GM19239 (cell line): ENCODE data around the gene YIF1B.
A peak's percentile ranks its signal among the peaks of the same experiment; 100 is the strongest.

Source experiments
- DNase-seq: peaks from one replicate; pipeline ENCODE4 v3.0.0; 2011; ENCODE audit warnings: low spot score; ENCODE audit not compliant: insufficient read length
- FAIRE-seq: peaks from 2 replicates; lab custom pipeline; 2011; peaks lifted over from hg19 to GRCh38; lab: Jason Lieb, UNC

YIF1B gene

DNA sequence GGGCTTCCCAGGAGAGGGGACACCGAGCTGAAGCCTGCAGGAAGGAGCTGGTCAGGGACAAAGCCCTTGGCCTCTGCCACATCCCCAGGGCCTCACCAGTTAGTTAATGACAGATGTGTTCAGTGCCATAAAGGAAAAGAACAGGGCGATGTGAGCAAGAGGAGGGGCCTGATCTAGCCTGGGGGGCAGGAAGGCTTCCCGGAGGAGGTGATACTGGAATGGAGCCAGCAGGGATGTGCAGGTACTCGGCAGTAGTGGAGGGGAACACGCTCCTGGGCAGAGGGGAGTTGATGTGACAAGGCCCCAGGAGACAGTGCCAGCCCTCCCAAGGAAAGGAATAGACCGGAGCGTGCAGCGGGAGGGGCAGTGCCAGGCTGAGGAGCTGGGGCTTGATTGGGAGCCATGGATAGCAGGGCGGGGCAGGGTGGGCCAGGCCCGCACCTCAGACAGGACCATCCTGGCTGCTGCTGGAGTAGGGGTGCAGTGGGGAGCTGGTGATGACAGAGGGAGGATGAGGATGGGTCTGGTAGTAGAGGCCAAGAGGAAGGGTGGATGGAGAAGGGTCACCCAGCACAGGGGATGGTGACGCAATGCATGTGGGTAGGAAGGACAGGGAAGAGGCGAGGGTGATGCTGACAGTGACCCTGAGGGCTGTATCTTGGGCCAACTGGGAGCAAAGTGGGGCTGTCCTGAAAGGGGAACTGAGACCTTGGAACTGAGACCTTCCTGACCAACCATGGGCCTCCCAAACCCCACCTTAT, 7.6 kb downstream of the YIF1B start:
- FAIRE-seq (no peak), DNase-seq (no peak)

GRCh38 chr19:38307597-38307996, 8.2 kb downstream of the YIF1B start:
- FAIRE-seq: no peak
- no peak for DNase-seq

GRCh38 chr19:38307076-38307475, 8.7 kb downstream of the YIF1B start:
- DNase-seq (no peak), FAIRE-seq (no peak)

DNA sequence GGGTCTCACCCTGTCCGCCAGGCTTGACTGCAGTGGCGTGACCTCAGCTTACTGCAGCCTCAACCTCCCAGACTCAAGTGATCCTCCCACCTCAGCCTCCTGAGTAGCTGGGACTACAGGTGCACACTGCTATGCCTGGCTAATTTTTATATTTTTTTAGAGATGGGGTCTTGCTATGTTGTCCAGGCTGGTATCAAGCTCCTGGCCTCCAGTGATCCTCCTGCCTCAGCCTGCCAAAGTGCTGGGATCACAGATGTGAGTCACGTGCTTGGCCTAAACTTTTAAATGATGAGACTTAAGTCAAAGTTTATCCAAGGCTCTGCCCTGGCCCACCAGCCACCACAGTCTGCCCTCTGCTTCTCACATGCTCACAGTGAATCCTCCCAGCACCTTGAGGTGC, 9.5 kb downstream of the YIF1B start:
- no peak for FAIRE-seq
- DNase-seq: no peak

DNA sequence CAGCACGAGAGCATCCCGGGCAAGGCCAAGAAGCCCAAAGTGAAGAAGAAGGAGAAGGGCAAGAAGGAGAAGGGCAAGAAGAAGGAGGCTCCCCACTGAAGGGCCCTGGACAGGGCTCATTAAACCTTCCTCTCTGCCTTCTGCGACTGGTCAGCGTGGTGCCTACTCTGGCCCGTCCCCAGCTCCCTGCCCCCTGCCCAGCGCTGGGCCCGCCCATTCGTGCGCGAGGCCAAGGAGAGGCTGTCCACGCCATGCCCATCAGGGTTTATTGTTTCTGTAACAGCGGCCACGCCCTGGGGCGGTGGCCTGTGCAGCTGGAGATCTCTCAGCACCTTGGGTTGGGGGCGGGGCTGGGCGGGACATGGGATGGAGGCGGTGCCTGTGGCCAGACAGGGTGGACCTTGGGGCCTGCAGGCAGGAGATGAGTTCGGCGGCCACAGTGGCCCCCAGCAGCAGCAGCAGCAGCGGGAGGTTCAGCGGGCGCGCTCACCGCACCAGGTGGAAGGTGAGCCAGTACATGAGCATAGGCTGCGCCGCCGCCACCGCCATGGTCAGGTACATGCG, 10.8 kb downstream of the YIF1B start:
- no peak for DNase-seq
- no peak for FAIRE-seq

GRCh38 chr19:38304352-38304865, 11.3 kb downstream of the YIF1B start:
- FAIRE-seq (no peak), DNase-seq (no peak)

- no peak for FAIRE-seq
- DNase-seq: no peak
Observed at GRCh38 chr19:38303517-38304351, 12.0 kb downstream of the YIF1B start, which contains the start of gene C19orf33. TSS of gene C19orf33 (plus strand) at chr19:38304251. CDS start at chr19:38304262, 11 bp downstream.

GRCh38 chr19:38298821-38299680, 16.7 kb downstream of the YIF1B start:
- DNase-seq (no peak), FAIRE-seq (no peak)

DNA sequence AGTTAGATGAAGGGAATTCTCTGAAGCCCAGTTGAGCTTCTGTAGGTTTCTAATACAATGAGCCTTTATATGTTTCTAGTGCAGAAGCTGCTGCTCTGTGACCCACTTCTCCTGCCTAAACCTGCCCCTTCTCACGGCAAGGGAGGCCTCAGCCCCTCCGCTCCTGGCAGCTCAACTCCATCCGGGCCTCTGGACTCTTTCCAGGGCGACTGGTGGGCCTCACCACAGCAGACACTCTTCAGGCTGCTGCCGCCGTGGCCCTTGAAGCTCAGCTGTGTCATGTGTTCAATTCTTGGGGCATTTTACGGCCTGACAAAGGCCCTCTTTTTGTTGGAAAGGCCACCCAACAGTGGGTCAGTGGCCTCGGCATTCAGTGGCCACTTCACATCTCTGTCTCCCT, 21.7 kb downstream of the YIF1B start:
- DNase-seq: no peak
- FAIRE-seq: no peak

- DNase-seq: no peak
- no peak for FAIRE-seq
Observed at GRCh38 chr19:38293281-38293680, 22.5 kb downstream of the YIF1B start.

DNA sequence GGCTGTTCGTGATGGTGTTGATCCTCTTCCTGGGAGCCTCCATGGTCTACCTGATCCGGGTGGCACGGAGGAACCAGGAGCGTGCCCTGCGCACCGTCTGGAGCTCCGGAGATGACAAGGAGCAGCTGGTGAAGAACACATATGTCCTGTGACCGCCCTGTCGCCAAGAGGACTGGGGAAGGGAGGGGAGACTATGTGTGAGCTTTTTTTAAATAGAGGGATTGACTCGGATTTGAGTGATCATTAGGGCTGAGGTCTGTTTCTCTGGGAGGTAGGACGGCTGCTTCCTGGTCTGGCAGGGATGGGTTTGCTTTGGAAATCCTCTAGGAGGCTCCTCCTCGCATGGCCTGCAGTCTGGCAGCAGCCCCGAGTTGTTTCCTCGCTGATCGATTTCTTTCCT, 23.9 kb downstream of the YIF1B start:
- no peak for DNase-seq
- FAIRE-seq: no peak

GRCh38 chr19:38290631-38291147, 25.1 kb downstream of the YIF1B start:
- FAIRE-seq (no peak), DNase-seq (no peak)

GRCh38 chr19:38289955-38290354, 25.8 kb downstream of the YIF1B start:
- DNase-seq (no peak), FAIRE-seq (no peak)

DNA sequence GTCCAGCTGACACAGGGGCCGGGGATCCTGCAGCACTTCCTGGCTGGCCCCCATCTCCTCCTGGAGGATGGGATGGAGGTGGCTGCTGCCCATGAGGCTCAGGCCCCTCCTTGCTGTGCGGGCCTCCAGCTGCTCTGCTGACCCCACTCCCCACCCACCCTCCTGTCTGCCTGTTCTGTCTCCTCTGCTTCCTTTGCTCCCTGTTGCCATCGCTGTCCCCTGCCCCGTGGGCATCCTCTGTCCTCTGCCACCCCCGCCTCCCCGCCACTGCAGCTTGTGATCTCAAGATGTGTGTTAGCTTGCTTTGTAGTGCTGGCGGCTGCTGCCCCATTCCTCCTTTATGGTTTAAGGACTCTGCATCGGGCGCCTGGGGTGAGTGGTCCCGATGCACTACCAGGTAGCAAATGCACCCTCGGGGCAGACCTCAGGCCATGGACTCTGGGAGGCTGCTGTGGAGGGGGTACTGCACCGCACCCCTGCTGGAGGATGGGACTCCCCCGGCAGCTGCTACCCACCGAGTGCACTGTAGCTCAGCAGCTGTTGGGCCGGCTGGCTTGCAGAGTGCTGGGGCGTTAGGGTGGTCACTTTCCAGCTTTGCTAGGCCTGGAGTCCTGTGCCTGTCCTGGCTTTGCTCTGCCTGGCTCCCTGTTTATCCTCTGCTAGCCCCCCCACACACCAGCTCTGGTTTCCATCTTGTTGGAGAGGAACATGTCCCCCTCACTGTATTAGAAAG, 27.5 kb downstream of the YIF1B start:
- DNase-seq (no peak), FAIRE-seq (no peak)

- FAIRE-seq (no peak), DNase-seq (no peak)
Observed at GRCh38 chr19:38287604-38288003, 28.1 kb downstream of the YIF1B start.

DNA sequence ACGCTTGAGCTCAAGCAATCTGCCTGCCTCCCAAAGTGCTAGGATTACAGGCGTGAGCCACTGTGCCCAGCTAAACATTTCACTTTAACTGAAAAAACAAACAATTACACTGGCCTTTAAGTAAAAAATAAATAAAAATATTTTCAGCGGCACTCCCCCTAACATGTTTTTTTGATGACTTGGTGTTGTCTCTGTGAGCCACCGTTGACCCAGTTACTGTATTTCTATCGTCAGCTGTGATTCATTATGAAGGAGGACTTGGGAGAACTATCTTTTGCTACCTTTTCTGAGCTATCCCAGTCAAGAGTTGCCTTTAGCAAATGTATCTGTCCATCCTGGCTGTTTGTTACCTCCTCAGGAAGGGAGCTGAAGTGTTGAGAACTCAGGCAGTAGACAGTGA, 30.2 kb downstream of the YIF1B start:
- FAIRE-seq (no peak), DNase-seq (no peak)

DNA sequence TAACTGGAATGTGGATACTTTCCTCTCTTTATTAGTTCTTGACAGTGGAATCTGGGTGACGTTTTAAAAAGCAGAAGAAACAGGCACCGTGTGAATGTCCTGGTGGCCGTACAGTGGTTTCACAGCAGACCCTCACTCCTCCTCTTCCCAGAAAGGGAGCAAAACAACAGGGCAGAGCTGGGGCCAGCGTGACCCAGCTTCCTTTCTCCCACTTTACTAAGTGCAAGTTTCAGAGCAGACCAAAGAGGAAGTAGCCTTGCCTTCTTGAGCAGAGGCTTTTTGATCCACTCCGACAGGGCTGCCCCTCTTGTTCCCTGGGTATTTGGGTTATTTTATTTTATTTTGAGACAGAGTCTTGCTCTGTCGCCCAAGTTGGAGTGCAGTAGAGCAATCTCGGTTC, 31.3 kb downstream of the YIF1B start:
- FAIRE-seq (peak; percentile 72), DNase-seq (peak; percentile 54)

- DNase-seq: no peak
- FAIRE-seq: no peak
Observed at GRCh38 chr19:38283271-38283670, 32.5 kb downstream of the YIF1B start.
